CD14-positive monocyte (primary cell): ENCODE results near the gene MAX. TPM values are rescaled to one million over a fixed set of nuclear protein-coding genes. Genes with fewer than 3 reads are reported as not detected.

Experiments
- DNase-seq, 3 donors: peaks; one replicate each; pipeline ENCODE4 v3.0.0-alpha.2; 2011 to 2022
- H2AFZ ChIP-seq: 2 replicates; pipeline ENCODE4 v1.6.0; 2012; ENCODE audit warnings: mild to moderate bottlenecking, low read depth, low read length, inconsistent platforms; ENCODE audit not compliant: insufficient read depth, poor library complexity, severe bottlenecking
- H3K27ac ChIP-seq, 2 donors: 1 replicate in 1 of 2; 2 replicates in 1 of 2; pipeline ENCODE4 v1.5.1; 2012 to 2013; ENCODE audit warnings: low read length in 2 of 2, control low read depth in 1 of 2, inconsistent platforms in 1 of 2, low read depth in 1 of 2, mild to moderate bottlenecking in 1 of 2
- H3K27me3 ChIP-seq, 2 donors: one replicate each; pipeline versions ENCODE4 v1.6.0 to v1.6.1; 2011 to 2013; ENCODE audit warnings: low read length in 2 of 2; ENCODE audit not compliant: control insufficient read depth in 2 of 2, insufficient read depth in 2 of 2
- H3K36me3 ChIP-seq, 2 donors: replicated peaks in 1 of 2; 1 replicate in 1 of 2; 2 replicates in 1 of 2; pipeline versions ENCODE4 v1.5.1 to v1.6.1; 2012 to 2013; ENCODE audit warnings: low read length in 2 of 2, control low read depth in 1 of 2, inconsistent platforms in 1 of 2, mild to moderate bottlenecking in 1 of 2; ENCODE audit not compliant: insufficient read depth in 2 of 2, control insufficient read depth in 1 of 2
- H3K4me1 ChIP-seq, 2 donors: 1 replicate in 1 of 2; 2 replicates in 1 of 2; pipeline versions ENCODE4 v1.5.1 to v1.6.1; 2012 to 2013; ENCODE audit warnings: low read length in 2 of 2, control low read depth in 1 of 2, inconsistent platforms in 1 of 2, mild to moderate bottlenecking in 1 of 2, moderate library complexity in 1 of 2; ENCODE audit not compliant: insufficient read depth in 2 of 2, control insufficient read depth in 1 of 2
- H3K4me2 ChIP-seq: replicated peaks from 2 replicates; pipeline ENCODE3; 2012; ENCODE audit warnings: low read length, moderate library complexity, mild to moderate bottlenecking; ENCODE audit not compliant: poor library complexity, severe bottlenecking; ENCODE audit errors: extremely low read depth
- H3K4me3 ChIP-seq, 3 experiments: fragments of 200-600 bp in 1 of 3; sonication (generic) in 1 of 3; replicated peaks in 1 of 3; 1 replicate in 2 of 3; 2 replicates in 1 of 3; pipeline ENCODE4 v1.5.1; 2011 to 2013; ENCODE audit warnings: low read length in 3 of 3, mild to moderate bottlenecking in 3 of 3, control low read depth in 2 of 3, low read depth in 2 of 3, inconsistent platforms in 1 of 3, moderate library complexity in 1 of 3
- H3K79me2 ChIP-seq: 2 replicates; pipeline ENCODE4 v1.6.0; 2012; ENCODE audit warnings: mild to moderate bottlenecking, control low read depth, inconsistent platforms, low read length, moderate library complexity; ENCODE audit not compliant: insufficient read depth
- H3K9ac ChIP-seq: 2 replicates; pipeline ENCODE4 v1.6.0; 2017; ENCODE audit warnings: low read length, mild to moderate bottlenecking; ENCODE audit not compliant: insufficient read depth, poor library complexity, severe bottlenecking
- H3K9me3 ChIP-seq, 2 donors: replicated peaks in 1 of 2; 1 replicate in 1 of 2; 2 replicates in 1 of 2; pipeline versions ENCODE4 v1.5.1 to v1.6.1; 2012 to 2013; ENCODE audit warnings: low read length in 2 of 2, control low read depth in 1 of 2; ENCODE audit not compliant: control insufficient read depth in 1 of 2, insufficient read depth in 1 of 2
- H4K20me1 ChIP-seq: 2 replicates; pipeline ENCODE4 v1.6.0; 2012; ENCODE audit warnings: mild to moderate bottlenecking, low read length, control low read depth, moderate library complexity; ENCODE audit not compliant: insufficient read depth
- H3K27ac Mint-ChIP-seq, 7 donors: one replicate each; pipeline ENCODE4 v1.8.0; 2020; ENCODE audit warnings: mild to moderate bottlenecking in 7 of 7, mixed read lengths in 7 of 7, moderate library complexity in 6 of 7, inconsistent platforms in 2 of 7
- H3K27me3 Mint-ChIP-seq, 3 donors: one replicate each; pipeline ENCODE4 v1.8.0; 2021 to 2022; ENCODE audit warnings: low read depth in 3 of 3, mild to moderate bottlenecking in 3 of 3, mixed read lengths in 3 of 3, moderate library complexity in 3 of 3, inconsistent platforms in 1 of 3
- H3K36me3 Mint-ChIP-seq, 2 donors: one replicate each; pipeline ENCODE4 v1.8.0; 2020; ENCODE audit warnings: mixed read lengths in 2 of 2, inconsistent platforms in 1 of 2, mild to moderate bottlenecking in 1 of 2
- H3K4me1 Mint-ChIP-seq: one replicate; pipeline ENCODE4 v1.8.0; 2020; ENCODE audit warnings: mild to moderate bottlenecking, mixed read lengths
- H3K4me3 Mint-ChIP-seq, 2 donors: one replicate each; pipeline ENCODE4 v1.8.0; 2020; ENCODE audit warnings: mild to moderate bottlenecking in 2 of 2, mixed read lengths in 2 of 2, moderate library complexity in 1 of 2
- H3K9me3 Mint-ChIP-seq, 7 donors: one replicate each; pipeline ENCODE4 v1.8.0; 2020 to 2022; ENCODE audit warnings: mixed read lengths in 7 of 7, mild to moderate bottlenecking in 6 of 7, moderate library complexity in 6 of 7, inconsistent platforms in 2 of 7
- CTCF ChIP-seq: fragments of 200-600 bp; IDR thresholded peaks from one replicate; pipeline ENCODE4 v1.8.0; 2022; ENCODE audit warnings: antibody characterized with exemption, mild to moderate bottlenecking
- WGBS: methylation state at CpG from one replicate; pipeline ENCODE4 v1.1.5; 2013; ENCODE audit warnings: missing lambda C conversion rate; ENCODE audit not compliant: insufficient coverage; 5-methylcytosine and 5-hydroxymethylcytosine counted together
- intact Hi-C, 2 donors: fragments of 100-400 bp; cut with micrococcal nuclease; formaldehyde crosslinking; loops; one replicate each; pipeline versions ENCODE4 v1.15.0 to v1.15.1; 2023
- polyA plus RNA-seq, 3 donors: library from polyadenylated mRNA; depleted of rRNA in 1 of 3; unstranded in 2 of 3; stranded (reverse) in 1 of 3; fragments of 300-500 nt in 2 of 3; fragments of >200 nt in 1 of 3; fragmentation: Illumina TruSeq in 2 of 3; gene quantifications; 1 replicate in 2 of 3; 2 replicates in 1 of 3; pipeline ENCODE4 v1.2.3, GENCODE V29; 2012 to 2021

MAX gene
- polyA plus RNA-seq, 3 donors: 78.2 to 87.0 (median 81.5) TPM

GRCh38 chr14:65034021-65034420 is 68.3 kb downstream of the MAX start:
- 100% methylated on average over 3 of the region's 4 CpGs for WGBS
- Histone ChIP-seq H4K20me1 (no peaks in the 10 kb centered on the region), H3K27ac (no peak overlapping the region), H3K4me3 (no peak overlapping the region), H3K36me3 (peaks cover 41 to 67% of the 10 kb centered on the region in 2 donors), H3K4me1 (no peaks in the 10 kb centered on the region), H3K9ac (no peak overlapping the region), H2AFZ (no peak overlapping the region), H3K4me2 (no peak overlapping the region), H3K9me3 (no peaks in the 10 kb centered on the region), H3K79me2 (no peaks in the 10 kb centered on the region), H3K27me3 (no peaks in the 10 kb centered on the region)
- Mint-ChIP-seq H3K36me3 (peaks cover 41 to 73% of the 10 kb centered on the region in 2 donors), H3K4me3 (no peak overlapping the region), H3K4me1 (peaks cover 8% of the 10 kb centered on the region), H3K9me3 (peaks cover 0 to 2% (median 0%) of the 10 kb centered on the region in 7 donors), H3K27ac (peak overlapping the region in 1 of 7 donors; percentile 57), H3K27me3 (peaks cover 0 to 2% (median 0%) of the 10 kb centered on the region in 3 donors)
- intact Hi-C loops: no loop called here
- no peak for TF ChIP-seq CTCF
- no peak for DNase-seq

DNA sequence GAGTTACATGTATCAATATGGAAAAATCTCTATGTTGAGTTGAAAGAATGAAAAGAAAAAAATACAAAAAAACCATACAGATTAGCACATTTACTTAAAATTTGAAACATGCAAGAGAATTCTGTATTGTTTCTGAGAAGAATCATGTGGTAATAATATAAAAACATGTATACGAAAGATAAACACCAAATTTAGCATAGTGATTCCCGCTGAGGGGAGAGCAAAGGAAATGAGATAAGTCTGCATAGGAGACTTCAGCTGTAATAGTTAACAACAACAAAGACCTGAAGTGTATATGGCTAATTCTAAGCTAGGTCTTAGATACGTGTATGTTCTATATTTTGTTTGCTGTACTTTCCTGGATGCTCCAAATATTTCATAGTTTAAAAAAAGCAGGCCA is 69.1 kb downstream of the MAX start:
- intact Hi-C loops: no loop called here
- no peaks in the 10 kb centered on the region for H3K27me3 ChIP-seq
- H3K36me3 ChIP-seq: peaks cover 48 to 75% of the 10 kb centered on the region in 2 donors
- H3K4me1 ChIP-seq: no peaks in the 10 kb centered on the region
- TF ChIP-seq CTCF: no peak
- no peak overlapping the region for H3K27ac ChIP-seq
- no peak overlapping the region for H3K27ac Mint-ChIP-seq
- H2AFZ ChIP-seq: no peak overlapping the region
- peaks cover 46 to 76% of the 10 kb centered on the region in 2 donors for H3K36me3 Mint-ChIP-seq
- no peaks in the 10 kb centered on the region for H3K9me3 ChIP-seq
- H3K9ac ChIP-seq: no peak overlapping the region
- WGBS: no CpG with 5 or more reads among the region's 3 CpGs
- H3K4me3 ChIP-seq: no peak overlapping the region
- H3K79me2 ChIP-seq: no peaks in the 10 kb centered on the region
- no peak overlapping the region for H3K4me3 Mint-ChIP-seq
- peaks cover 8% of the 10 kb centered on the region for H3K4me1 Mint-ChIP-seq
- H3K4me2 ChIP-seq: no peak overlapping the region
- H3K9me3 Mint-ChIP-seq: peaks cover 0 to 2% (median 0%) of the 10 kb centered on the region in 7 donors
- H4K20me1 ChIP-seq: no peaks in the 10 kb centered on the region
- no peak for DNase-seq
- peaks cover 0 to 2% (median 0%) of the 10 kb centered on the region in 3 donors for H3K27me3 Mint-ChIP-seq
